GM12878 (cell line): Measurements from ENCODE around the gene PML. TPM values are rescaled to one million over a fixed set of nuclear protein-coding genes. Genes with fewer than 3 reads are reported as not detected.

Source experiments
- BHLHE40 ChIP-seq, 2 experiments: fragments of 450-650 bp in 1 of 2; IDR thresholded peaks; 2 replicates each; pipeline ENCODE4 v1.6.1; 2011 to 2017; ENCODE audit warnings: low read depth in 2 of 2, borderline replicate concordance in 1 of 2, improper control_type of control experiment in 1 of 2, low read length in 1 of 2, mild to moderate bottlenecking in 1 of 2
- CBFB ChIP-seq: IDR thresholded peaks from 2 replicates; pipeline ENCODE4 v1.6.1; 2016; ENCODE audit warnings: antibody characterized with exemption, low read depth
- CEBPB ChIP-seq, 2 experiments: fragments of 150-350 bp in 1 of 2; IDR thresholded peaks; 2 replicates each; pipeline ENCODE4 v1.6.1; 2012 to 2014; ENCODE audit warnings: low read depth in 2 of 2, low read length in 2 of 2, borderline replicate concordance in 1 of 2, inconsistent platforms in 1 of 2
- CHD4 ChIP-seq: fragments of 200-600 bp; sonication (generic); IDR thresholded peaks from 2 replicates; pipeline ENCODE4 v1.6.1; 2016; ENCODE audit warnings: mild to moderate bottlenecking
- CREM ChIP-seq: IDR thresholded peaks from 2 replicates; pipeline ENCODE4 v1.6.1; 2014; ENCODE audit warnings: antibody characterized with exemption, low read depth
- E2F8 ChIP-seq: fragments of 450-650 bp; IDR thresholded peaks from 2 replicates; pipeline ENCODE4 v1.6.1; 2018; ENCODE audit warnings: mild to moderate bottlenecking, low read depth, moderate library complexity; ENCODE audit not compliant: partially characterized antibody
- HCFC1 ChIP-seq: fragments of 150-350 bp; IDR thresholded peaks from 2 replicates; pipeline ENCODE4 v1.6.1; 2014; ENCODE audit warnings: low read length
- PAX5 ChIP-seq: IDR thresholded peaks from 2 replicates; pipeline ENCODE4 v1.6.1; 2011; ENCODE audit warnings: low read depth, low read length, borderline replicate concordance
- PML ChIP-seq: IDR thresholded peaks from 2 replicates; pipeline ENCODE4 v1.6.1; 2012; ENCODE audit warnings: low read length, inconsistent platforms
- POLR2AphosphoS2 ChIP-seq: IDR thresholded peaks from 2 replicates; pipeline ENCODE4 v1.6.1; 2011; ENCODE audit warnings: low read depth, mild to moderate bottlenecking, low read length, improper control_type of control experiment, moderate library complexity
- RCOR1 ChIP-seq: conservative IDR thresholded peaks from 2 replicates; pipeline ENCODE4 v1.6.1; 2012; ENCODE audit warnings: low read depth, low read length, improper control_type of control experiment
- ZNF384 ChIP-seq: IDR thresholded peaks from 2 replicates; pipeline ENCODE4 v1.6.1; 2012; ENCODE audit warnings: low read depth, mild to moderate bottlenecking, low read length, improper control_type of control experiment, borderline replicate concordance
- polyA plus RNA-seq, 11 experiments: library from polyadenylated mRNA; depleted of rRNA in 4 of 11; unstranded in 6 of 11; stranded (reverse) in 5 of 11; fragments of >200 nt; fragmentation: Nextera tagmentation in 4 of 11; fragmentation: Illumina TruSeq in 1 of 11; extraction: Ambion mirVana in 4 of 11; extraction: Trizol in 1 of 11; gene quantifications; 1 replicate in 1 of 11; 2 replicates in 10 of 11; pipeline versions ENCODE4 v1.2.1 to v1.2.3, GENCODE V29; 2011 to 2016; ENCODE audit warnings: inconsistent platforms in 2 of 11, missing spikeins in 2 of 11, low read depth in 1 of 11
- total RNA-seq, 4 experiments: library from RNA; depleted of rRNA in 3 of 4; stranded (reverse); fragments of >200 nt in 3 of 4; fragmentation: Illumina TruSeq in 1 of 4; extraction: Trizol in 1 of 4; gene quantifications; 2 replicates each; pipeline versions ENCODE4 v1.2.1 to v1.2.3, GENCODE V29; 2013 to 2021
- TF ChIP-seq, protein P1 (sequence below): fragments of 450-650 bp; formaldehyde crosslinking; IDR thresholded peaks from 2 replicates; pipeline ENCODE4 v1.4.0; 2020; ENCODE audit warnings: mild to moderate bottlenecking, moderate library complexity
- TF ChIP-seq, protein P2 (sequence below): fragments of 450-650 bp; IDR thresholded peaks from 2 replicates; pipeline ENCODE4 v1.6.1; 2017; ENCODE audit warnings: mild to moderate bottlenecking, moderate library complexity
- TF ChIP-seq, protein P3 (sequence below): fragments of 450-650 bp; IDR thresholded peaks from 2 replicates; pipeline ENCODE4 v1.6.1; 2016; ENCODE audit warnings: mild to moderate bottlenecking

The PML gene
- total and polyA plus RNA-seq, 10 of the 15 experiments (the other 5 are each of a cell fraction or from before 2014, with no cell fraction given), result 8.5 to 95.5 (median 30.8) TPM

DNA sequence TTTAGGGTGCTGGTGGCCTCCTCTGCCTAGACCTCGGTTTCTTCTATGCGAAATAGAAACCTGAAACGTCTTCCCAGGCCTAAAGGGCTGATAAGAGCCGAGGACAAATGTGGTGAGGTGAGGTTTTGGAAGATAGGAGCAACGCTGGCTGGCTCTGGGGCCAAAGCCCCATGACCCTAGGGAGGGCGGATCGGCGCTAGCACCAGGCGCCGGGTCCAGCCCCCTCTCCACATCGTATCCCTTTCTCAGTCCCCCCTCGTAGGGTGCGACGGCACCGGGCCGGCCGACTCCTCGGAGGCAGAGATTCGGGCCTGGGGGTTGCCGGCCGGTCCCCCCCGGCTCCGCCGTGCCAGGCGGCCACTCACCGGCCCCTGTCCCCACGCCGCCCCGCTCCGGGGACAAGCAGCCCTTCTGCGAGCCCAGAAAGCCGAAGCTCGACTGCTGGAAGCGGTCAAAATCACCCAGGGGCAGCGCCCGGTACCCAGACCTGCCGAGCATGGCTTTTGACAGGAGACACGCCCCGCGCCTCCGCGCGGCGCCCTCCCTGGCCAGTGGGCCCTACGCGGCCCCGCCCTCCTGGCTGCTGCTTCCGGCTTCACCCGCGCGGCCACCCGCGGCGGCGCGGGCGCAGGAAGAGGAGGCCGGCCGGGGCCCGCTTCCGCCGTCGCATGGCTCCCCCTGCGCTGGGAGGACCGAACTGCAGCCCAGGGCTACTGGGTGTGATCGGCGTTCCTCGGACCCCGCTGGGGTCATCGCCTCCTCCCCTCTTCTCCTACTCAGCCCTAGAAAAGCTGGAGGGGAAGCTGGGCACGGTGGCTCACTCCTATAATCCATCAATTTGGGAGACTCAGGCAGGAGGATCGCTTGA lies 2.6 kb upstream of the PML start, which contains the start of gene STOML1 (continued):
- TF ChIP-seq E2F8 (no peak), ZNF384 (no peak), PML (no peak; the same call in 1 of the 2 replicates), CEBPB (IDR thresholded peaks at IDR 0.05; ENCODE audit: borderline replicate concordance in 1 of 2, low read depth in 2 of 2, low read length in 2 of 2) (no peak), PAX5 (peak; percentile 54; the same call in 1 of the 2 replicates), HCFC1 (peak; percentile 73), BHLHE40 (IDR thresholded peaks at IDR 0.05; ENCODE audit: borderline replicate concordance in 1 of 2, low read depth in 2 of 2, low read length in 1 of 2) (peak; percentile 64 to 81), CBFB (0 out of 2 replicates have a peak, but pooled peaks have one; percentile 7), CREM (0 out of 2 replicates have a peak, but pooled peaks have one; percentile 12), RCOR1 (0 out of 2 replicates have a peak, but pooled peaks have one; percentile 64), POLR2AphosphoS2 (no peak), CHD4 (no peak)
- TF ChIP-seq, protein P1, sequence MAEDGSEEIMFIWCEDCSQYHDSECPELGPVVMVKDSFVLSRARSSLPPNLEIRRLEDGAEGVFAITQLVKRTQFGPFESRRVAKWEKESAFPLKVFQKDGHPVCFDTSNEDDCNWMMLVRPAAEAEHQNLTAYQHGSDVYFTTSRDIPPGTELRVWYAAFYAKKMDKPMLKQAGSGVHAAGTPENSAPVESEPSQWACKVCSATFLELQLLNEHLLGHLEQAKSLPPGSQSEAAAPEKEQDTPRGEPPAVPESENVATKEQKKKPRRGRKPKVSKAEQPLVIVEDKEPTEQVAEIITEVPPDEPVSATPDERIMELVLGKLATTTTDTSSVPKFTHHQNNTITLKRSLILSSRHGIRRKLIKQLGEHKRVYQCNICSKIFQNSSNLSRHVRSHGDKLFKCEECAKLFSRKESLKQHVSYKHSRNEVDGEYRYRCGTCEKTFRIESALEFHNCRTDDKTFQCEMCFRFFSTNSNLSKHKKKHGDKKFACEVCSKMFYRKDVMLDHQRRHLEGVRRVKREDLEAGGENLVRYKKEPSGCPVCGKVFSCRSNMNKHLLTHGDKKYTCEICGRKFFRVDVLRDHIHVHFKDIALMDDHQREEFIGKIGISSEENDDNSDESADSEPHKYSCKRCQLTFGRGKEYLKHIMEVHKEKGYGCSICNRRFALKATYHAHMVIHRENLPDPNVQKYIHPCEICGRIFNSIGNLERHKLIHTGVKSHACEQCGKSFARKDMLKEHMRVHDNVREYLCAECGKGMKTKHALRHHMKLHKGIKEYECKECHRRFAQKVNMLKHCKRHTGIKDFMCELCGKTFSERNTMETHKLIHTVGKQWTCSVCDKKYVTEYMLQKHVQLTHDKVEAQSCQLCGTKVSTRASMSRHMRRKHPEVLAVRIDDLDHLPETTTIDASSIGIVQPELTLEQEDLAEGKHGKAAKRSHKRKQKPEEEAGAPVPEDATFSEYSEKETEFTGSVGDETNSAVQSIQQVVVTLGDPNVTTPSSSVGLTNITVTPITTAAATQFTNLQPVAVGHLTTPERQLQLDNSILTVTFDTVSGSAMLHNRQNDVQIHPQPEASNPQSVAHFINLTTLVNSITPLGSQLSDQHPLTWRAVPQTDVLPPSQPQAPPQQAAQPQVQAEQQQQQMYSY (CRISPR knock-in tag), result no peak
- TF ChIP-seq, protein P2, sequence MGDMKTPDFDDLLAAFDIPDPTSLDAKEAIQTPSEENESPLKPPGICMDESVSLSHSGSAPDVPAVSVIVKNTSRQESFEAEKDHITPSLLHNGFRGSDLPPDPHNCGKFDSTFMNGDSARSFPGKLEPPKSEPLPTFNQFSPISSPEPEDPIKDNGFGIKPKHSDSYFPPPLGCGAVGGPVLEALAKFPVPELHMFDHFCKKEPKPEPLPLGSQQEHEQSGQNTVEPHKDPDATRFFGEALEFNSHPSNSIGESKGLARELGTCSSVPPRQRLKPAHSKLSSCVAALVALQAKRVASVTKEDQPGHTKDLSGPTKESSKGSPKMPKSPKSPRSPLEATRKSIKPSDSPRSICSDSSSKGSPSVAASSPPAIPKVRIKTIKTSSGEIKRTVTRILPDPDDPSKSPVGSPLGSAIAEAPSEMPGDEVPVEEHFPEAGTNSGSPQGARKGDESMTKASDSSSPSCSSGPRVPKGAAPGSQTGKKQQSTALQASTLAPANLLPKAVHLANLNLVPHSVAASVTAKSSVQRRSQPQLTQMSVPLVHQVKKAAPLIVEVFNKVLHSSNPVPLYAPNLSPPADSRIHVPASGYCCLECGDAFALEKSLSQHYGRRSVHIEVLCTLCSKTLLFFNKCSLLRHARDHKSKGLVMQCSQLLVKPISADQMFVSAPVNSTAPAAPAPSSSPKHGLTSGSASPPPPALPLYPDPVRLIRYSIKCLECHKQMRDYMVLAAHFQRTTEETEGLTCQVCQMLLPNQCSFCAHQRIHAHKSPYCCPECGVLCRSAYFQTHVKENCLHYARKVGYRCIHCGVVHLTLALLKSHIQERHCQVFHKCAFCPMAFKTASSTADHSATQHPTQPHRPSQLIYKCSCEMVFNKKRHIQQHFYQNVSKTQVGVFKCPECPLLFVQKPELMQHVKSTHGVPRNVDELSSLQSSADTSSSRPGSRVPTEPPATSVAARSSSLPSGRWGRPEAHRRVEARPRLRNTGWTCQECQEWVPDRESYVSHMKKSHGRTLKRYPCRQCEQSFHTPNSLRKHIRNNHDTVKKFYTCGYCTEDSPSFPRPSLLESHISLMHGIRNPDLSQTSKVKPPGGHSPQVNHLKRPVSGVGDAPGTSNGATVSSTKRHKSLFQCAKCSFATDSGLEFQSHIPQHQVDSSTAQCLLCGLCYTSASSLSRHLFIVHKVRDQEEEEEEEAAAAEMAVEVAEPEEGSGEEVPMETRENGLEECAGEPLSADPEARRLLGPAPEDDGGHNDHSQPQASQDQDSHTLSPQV, result peak; percentile 90
- TF ChIP-seq, protein P3, sequence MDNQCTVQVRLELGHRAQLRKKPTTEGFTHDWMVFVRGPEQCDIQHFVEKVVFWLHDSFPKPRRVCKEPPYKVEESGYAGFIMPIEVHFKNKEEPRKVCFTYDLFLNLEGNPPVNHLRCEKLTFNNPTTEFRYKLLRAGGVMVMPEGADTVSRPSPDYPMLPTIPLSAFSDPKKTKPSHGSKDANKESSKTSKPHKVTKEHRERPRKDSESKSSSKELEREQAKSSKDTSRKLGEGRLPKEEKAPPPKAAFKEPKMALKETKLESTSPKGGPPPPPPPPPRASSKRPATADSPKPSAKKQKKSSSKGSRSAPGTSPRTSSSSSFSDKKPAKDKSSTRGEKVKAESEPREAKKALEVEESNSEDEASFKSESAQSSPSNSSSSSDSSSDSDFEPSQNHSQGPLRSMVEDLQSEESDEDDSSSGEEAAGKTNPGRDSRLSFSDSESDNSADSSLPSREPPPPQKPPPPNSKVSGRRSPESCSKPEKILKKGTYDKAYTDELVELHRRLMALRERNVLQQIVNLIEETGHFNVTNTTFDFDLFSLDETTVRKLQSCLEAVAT, result 0 out of 2 replicates have a peak, but pooled peaks have one; percentile 47
